Stimulated activated CD4-positive, alpha-beta T cell treated with anti-CD3 and anti-CD28 coated beads, Interleukin-12 subunit alpha, Interleukin-12 subunit beta, amount 100 ng/mL, for 48 hours (primary cell): ENCODE measurements around the gene RGPD6.
"Not testable (repeated sequence)": the region's sequence is repeated elsewhere in the genome, so short reads cannot be mapped to it uniquely, and the experiment has no call there.

Experiments used
- DNase-seq, 3 donors: peaks; one replicate each; pipeline ENCODE4 v3.0.0-alpha.2; 2020; ENCODE audit warnings: low read depth in 2 of 3, low spot score in 1 of 3

Gene RGPD6

DNA sequence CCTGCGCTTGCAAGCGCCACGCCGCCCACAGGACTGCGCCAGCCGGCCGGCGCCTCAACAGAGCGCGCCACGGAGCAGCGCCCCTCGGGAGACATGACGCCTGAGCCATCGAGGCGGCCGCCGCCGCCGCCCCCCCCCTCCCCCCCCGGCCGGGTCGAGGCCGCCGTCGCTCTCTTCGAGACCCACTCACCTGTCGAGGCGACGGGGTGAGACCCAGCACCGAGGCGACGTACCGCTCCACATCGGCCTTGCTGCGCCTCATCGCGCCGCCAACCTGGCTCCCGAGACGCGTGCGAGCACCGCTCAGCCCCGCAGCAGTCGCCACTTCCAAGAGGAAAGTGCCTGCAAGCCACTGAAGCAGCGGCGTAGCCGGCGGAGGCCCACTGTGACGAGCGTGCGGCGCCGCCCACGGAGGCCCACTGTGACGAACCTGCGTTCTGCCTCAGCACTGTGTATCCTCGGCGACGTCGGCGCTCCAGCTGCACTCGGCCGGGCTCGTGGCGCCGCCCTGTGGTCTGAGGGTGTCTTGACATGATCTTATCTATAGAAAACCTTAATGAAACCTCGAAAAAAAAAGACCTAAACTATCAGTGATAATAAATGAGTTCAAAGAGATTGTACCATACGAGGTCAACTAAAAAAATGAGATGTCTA is at the start of gene RGPD6:
TSS of gene RGPD6 (minus strand) at position 460 of the 654 bp plus-strand sequence. CDS start at position 262, 198 bp downstream.
- DNase-seq, result not testable (repeated sequence)

DNA sequence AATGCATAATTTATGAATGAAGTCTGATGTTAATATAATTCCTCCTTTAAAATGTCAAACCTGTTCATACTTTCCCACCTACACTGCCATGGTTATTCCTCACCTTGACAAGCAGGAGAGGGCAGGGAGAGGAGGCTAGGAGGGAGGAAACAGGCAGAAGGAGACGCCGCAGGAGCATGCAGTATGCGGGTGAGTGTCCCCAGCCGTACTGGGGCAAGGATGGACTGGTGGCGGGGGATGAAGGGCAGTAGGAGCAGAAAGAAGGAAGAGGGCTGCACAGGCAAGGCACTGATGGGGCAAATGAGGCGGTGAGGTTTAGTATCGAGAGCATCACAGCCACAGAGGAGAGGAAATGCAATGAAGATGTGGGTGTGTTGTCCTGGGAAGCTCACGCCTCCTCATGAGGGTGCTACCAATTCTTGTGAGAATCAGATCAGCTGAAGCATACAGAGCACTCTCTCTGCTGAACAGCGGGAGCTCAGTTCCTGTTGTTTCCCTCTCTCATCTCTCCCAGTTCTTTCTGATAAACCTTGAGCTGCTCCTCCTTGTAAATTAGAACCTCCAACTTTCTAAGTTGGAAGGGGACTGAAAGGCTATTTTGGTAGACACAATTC is 42.4 kb upstream of the RGPD6 start:
- not testable (repeated sequence) for DNase-seq

DNA sequence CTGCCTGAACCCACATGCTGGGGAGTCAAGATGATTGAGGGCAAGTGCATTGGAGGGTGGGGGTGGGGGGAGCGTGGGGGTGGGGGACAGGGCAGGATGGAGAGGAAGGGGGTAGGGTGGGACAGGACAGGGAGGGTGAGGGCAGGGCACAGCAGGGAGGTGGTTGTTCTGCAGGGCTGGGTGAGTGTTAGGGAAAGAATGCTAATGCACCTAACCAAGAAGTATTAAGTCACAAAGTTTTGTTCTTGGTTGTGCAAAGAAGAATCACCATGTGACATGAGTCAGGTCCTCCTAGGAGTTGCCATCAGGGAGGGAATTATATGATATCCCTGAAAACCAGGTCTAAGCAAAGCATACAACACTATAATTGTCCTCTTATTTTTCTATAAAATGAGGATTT is 36.9 kb upstream of the RGPD6 start:
- not testable (repeated sequence) for DNase-seq

DNA sequence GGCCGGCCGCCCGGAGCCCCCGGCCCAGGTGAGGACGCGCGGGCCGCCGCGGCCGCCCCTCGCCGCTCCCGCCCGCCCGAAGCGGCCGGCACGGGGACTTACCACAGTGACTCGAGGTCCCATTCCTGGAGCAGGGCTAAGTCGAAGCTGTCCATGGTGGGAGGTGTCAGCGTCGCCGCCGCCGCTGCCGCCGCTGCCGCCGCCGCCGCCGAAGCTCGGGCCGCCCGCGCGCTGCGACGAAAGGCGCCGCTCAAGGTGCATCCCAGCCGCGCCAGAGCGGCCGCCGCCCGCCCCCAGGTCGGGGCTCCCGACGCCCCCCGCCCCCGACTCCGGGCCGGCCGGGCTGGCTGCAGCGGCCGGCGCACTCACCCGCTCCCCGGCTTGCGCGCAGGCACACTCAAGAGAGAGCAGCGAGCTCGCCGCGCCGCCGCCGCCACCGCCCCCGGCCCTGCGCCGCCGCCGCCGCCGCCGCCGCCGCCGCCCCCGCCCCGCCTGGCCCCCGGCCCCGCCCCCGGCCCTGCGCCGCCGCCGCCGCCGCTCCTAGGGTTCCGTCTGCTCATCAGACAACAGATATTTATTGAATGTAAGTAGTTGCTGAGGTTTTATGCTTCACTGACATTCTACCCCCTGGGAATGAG is 33.7 kb upstream of the RGPD6 start:
- not testable (repeated sequence) for DNase-seq

DNA sequence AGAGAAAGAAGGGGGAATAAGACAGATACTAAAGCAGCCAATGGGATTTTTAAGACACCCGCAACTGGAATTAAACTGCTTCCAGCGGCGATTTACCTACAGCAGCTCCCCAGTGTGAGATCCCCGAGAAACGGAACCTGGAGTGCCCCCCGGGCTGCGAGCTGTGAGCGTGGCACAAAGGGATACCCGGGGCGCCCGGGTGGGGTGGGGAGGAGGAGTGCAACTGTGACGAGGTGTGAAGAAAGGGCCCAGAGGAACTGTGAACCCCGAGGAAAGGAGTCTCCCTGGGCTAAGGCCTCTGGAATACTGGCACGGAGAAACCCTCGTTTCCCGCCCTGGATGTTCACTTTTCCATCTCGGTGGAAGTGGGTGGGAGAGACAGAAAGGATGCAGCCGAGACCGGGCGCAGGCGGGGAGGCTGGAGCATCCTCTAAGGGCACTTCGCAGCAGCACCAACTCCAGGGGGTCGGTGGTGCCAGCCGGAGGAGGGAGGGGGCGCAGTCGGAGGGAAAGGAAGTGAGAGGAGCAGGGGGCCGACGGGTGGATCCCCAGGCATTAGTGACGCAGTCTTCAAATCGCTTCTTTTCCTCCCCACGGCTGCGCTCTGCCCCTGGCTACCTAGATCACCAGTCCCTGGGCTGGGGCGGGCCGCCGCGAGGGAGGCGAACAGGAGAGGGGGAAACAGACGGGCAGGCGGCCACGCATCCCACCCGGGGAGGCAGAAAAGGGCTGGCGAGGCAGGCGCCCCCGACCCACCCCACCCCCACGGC is 33.0 kb upstream of the RGPD6 start:
- DNase-seq, result not testable (repeated sequence)

DNA sequence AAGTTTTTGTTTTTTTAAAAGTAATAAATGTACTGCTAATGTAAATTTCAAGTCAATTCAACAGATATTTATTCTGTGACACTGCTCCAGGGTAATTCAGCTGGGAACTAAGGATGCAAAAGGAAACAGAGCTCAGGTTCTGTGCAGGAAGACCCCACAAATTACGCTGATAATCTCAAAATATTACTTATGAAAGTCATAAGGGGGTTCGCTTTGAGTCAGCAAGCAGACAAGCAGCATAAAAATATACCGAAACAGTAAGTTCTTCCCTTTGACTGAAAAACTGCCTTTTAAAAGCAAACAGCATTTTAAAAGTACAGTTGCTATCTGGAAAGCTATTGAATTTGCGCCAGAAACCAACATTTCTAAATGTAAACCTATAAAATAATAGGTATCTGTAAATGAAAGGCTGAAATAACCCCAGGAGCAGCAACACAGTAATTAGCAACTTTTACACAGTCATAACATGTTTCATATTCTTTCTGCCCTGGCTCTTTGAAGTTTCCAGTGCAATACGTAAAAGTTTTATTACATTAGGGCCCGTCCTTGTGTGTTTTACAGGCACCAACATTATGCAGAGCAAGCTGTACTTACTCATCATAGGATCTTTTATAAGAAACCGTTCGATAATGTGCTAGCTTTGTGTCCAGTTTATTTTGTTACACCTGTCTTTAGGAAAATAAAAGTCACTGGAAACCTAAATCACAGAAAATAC is 31.9 kb upstream of the RGPD6 start:
- DNase-seq, result not testable (repeated sequence)

DNA sequence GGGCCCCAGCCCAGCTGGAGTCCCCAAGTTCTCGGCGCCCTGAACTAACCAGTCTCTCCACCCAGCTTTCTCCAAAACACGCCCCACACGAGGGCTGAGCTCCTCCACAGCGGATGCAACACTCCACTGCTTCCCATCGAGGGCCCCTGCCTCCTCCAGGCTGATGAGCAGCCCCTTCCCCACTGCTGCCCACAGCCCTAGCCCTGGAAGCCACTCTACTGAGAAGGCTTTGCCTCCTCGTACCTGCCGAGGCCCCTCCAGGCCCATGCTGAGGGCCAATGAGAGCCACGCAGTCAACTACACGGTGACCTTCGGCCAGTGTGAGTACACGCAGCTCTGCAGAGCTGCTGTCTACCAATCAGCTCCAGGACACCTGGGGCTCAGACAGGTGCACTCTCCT is 28.0 kb upstream of the RGPD6 start:
- not testable (repeated sequence) for DNase-seq

DNA sequence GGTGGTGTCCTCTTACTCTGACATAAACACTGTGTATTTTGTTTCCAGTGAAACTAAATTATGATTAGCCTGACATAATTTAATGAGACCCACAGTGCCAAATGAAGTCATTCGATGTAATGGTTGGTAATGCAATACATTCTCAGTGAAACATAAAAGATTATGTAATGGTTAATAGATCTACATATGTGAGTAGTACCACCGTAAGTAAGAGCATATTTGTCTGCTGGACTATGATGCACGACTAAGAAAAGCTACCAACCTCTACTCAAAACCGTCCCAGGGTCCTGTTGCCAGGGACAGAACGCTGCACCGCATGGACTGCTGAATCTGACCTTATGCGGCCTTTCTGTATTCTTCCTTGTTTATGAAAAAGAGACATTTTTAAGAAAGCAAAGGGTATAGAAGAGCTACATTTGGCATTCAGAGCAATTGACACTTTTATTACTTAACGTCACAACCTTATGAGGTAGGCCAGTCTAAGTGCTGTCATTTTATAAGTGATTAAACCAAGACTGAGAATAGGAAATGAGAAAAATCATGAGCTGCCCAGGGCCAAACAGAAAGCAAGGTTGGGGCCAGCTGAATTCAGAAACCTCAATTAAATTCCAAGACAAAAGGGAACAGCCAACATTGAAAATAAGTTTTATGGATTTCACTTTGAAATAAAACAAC is 27.0 kb upstream of the RGPD6 start:
- not testable (repeated sequence) for DNase-seq

DNA sequence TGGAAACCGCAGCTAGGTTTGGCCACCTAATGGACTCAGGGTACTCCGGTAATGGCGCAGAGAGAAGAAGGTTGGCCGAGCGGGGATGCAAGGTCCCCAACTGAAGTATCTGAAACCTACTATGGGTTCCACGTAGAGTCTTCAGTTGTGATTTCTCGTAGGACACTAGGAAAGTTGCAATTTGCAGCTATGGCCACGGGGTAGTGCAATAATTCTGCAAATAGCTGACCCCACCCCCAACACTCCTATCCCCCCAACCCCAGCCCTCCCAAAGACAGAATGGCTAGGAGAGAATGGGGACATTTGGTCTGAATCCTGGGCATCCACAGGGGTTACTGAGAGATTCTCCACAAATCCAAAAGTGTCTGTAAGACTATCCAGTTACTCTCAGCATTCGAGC is 25.1 kb upstream of the RGPD6 start:
- not testable (repeated sequence) for DNase-seq

DNA sequence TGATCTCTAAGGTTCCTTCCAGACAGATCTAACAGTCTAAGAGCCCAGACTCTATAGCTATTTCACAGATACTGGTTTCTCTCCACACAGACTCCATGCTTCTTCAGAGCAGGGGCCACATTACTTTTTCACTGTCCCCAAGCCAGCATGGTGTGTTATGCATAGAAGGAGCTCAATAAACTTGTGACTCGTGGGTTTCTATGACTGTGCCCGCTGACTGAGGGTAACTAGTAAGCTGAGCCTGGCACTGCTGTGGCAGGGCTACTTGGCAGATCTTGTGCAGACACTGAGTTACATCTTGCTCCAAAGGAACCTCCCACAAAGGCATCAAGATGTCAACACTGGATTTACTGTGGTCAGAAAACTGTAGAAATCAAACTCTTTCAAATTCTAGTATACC is 15.0 kb upstream of the RGPD6 start:
- DNase-seq, result not testable (repeated sequence)

DNA sequence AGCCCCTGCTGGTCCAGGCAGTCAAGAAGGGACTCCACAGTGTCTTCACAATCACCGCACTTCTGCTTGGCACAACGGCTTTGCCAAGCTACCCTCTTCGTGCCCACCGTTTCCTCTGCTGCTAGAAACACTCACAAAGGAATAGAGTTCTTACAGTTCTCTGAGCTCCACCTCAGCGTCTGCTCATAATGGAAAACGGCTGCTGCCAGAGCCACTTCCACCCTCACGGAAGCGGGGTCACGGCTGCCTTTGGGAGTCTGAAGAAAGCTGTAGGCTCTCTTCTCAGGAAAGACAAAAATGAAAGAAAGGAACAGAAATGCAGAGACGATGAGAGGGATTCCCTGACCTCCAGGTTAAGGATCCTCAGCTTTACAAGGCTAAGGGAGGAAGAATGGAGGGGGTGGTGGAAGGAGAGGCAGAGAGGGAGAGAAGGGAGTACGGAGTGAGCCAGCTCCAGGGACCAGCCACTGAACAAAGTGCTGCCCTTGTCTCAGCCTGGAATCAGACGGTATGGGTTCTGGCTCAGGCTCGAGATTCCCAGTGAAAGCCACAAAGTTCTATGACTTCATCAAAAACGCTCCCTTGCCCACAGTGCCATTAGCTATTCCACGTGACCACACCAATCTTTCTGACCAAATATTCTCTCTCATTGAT is 12.8 kb upstream of the RGPD6 start:
- DNase-seq, result not testable (repeated sequence)

DNA sequence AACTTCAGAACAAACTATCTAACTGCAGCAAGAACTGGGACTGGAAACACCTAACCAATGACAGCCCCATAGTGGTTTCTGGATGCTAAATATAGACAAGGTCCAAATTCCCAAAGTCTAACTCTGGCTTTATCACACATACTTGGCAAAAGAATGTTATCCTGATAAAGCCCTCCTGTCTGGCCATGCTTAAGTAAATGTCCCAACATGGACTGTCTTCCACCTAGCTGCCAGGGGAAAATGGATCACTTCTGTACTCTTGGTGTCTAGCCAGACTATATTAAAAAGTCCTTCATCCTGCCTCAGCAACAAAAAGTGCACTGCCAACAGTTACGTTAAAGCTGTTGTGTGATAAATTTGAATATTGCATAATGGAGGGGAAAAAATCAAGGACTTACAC is 11.5 kb upstream of the RGPD6 start:
- DNase-seq, result not testable (repeated sequence)

DNA sequence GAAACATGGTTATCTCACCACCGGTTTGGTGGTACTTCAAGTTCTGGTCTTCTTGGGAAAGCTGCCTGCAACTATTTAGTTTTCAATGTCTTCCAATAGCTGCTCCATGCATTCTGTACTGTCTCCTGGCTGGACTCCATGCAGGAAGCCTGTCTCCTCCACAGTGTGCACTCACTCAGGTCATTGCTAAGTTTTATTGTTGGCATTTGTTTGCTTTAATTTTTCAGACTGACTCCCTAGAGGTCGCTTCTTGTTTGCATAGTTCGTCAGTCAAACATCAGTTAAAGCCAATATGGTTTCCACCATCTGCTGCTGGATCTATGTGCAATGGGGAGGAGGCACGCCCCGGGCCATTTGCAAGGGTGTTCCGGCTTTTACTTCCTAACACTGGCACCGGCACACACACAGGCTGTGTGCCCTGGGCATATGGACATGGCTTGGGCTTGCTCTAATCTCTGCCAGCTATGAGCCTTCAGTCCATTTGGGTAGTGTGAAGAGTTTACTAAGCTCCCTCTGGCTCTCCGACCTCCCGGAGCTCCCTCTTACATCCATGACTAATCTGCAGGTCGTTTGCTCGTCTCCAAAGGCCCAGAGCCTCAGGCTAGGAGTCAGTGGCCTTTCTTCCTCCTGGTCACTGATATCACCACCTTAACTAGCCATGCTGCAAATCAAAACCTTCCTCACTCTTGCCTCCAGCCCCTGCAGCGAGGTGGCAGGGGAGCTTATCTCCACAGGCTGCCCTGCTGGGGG is 2.4 kb upstream of the RGPD6 start:
- DNase-seq, result not testable (repeated sequence)

DNA sequence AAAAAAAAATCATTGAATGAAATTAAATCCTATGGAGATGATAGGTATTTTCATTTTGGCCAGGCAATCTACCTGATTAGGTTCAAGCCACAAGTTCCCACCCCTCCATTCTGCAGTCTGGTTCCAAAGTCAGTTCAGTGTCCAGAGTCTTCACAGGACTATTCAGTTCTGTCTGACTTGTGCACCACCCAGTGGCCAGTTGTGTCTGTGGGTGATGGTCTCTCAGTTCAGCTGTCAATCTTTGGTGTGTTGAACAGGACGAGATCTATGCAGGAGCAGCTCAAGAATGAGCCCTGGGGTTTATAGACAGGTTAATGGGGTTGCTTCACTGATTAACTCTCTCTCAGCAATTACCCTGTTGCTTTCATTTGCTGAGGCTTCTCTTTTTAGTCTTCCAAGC is 1.4 kb upstream of the RGPD6 start:
- DNase-seq, result not testable (repeated sequence)

DNA sequence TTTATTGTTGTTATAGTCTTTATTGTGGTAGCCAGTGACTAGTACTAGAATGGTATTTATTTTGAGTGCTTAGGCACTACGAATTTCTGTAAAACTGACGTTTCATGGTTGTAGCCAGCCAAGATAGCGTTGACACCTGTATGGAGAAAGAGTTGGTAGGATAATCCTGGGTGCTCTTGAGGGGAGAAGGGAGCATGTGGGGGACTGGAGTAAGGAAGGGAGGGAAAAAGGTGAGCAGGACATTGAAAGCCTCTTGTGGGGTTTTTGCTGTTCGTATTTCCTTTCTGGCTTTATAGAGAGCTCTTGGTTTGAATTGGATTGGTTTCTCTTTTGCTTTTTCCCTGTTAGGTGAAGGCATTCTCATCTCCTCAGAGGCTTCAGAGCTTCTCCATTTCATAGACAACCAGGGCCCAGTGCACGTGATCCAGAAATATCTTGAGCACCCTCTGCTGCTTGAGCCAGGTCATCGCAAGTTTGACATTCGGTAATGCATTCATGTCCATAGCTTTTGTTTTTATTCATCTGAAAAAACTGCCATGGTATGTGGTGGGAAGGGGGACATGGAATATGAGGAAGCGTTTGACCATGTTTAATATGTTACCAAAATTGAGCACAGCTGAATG is 77.2 kb downstream of the RGPD6 start:
- not testable (repeated sequence) for DNase-seq

DNA sequence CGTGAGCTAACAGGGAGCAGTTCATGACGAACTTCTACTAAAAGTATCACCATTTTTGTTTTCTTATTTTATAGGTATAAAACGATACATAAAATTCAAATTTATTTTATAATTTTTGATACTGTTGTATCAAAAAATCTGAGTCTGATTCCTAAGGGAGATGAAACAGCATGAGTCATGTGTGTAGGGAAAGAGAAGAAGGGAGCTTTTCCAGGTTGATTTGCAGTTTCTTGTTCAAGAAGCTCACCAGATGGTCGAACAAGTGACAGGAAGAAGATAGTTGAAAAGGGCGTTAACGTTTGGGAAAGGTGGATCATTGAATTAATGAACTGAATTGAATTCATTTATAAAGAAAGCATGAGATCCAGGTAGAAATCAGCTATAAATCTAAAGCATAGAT is 81.0 kb downstream of the RGPD6 start:
- DNase-seq, result not testable (repeated sequence)

DNA sequence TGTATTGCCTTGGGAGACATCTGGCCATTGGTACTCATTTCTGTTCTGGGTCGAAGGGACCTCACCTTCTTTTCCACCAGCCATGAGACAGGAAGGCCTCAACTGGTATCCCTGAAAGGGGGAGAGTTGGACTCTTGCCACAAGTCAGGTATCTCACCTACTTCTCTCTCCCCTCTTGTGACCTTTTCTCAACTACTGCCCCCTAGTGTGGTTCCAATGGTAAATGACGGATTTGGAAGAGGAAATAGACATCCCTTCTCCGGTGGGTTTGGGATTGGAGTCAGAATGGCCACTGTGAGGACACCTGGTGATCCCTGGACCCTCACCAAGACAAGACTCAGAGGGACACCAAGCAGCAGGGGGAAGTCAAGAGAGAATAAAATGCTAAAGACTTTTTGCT is 82.5 kb downstream of the RGPD6 start:
- DNase-seq, result not testable (repeated sequence)

DNA sequence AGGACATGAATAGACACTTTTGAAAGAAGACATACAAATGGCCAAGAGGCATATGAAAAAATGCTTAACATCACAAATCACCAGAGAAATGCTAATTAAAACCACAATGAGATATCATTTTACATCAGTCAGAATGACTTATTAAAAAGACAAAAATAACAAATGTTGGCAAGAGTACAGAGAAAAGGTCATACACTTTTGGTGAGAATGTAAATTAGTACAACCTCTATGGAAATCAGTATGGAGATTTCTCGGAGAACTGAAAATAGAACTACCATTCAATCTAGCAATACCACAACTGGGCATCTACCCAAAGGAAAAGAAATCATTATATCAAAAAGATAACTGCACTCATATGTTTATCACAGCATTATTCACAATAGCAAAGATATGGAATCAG is 88.0 kb downstream of the RGPD6 start:
- not testable (repeated sequence) for DNase-seq

DNA sequence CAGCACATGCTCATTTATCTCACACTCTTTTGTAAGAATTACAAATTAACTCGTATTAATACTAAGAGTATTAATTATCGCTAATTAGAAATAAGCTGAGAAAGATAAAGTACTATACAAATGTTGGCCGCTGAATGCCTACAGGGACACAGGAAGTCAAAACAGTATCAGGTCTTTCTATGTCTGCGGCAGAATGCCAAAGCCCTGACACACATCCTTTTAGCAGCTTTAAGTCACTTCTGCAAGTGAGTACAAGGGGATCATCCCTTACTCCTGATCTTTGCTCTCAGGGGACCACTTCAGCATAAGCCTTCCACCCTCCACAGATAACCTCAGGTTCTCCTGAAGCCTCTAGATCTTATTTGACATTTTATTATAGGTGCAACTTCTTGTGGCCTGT is 94.3 kb downstream of the RGPD6 start:
- not testable (repeated sequence) for DNase-seq
